ENCODE measurements around the gene ADAMTS19.

Gene ADAMTS19

GRCh38 chr5:129474544-129474943, 14.4 kb downstream of the ADAMTS19 start:
- H3K27ac ChIP-seq: no peak overlapping the region
- TF ChIP-seq CTCF (IDR thresholded peaks at IDR 0.05) (no peak), ZFX (IDR thresholded peaks at IDR 0.05; ENCODE audit: borderline replicate concordance) (no peak)

- H3K27ac ChIP-seq: no peak overlapping the region
- TF ChIP-seq CTCF (IDR thresholded peaks at IDR 0.05) (no peak), ZFX (IDR thresholded peaks at IDR 0.05; ENCODE audit: borderline replicate concordance) (no peak)
Observed at GRCh38 chr5:129476751-129477150, 16.7 kb downstream of the ADAMTS19 start.

GRCh38 chr5:129477532-129477931, 17.4 kb downstream of the ADAMTS19 start:
- TF ChIP-seq ZFX (IDR thresholded peaks at IDR 0.05; ENCODE audit: borderline replicate concordance) (no peak), CTCF (IDR thresholded peaks at IDR 0.05) (no peak)
- H3K27ac ChIP-seq: no peak overlapping the region

DNA sequence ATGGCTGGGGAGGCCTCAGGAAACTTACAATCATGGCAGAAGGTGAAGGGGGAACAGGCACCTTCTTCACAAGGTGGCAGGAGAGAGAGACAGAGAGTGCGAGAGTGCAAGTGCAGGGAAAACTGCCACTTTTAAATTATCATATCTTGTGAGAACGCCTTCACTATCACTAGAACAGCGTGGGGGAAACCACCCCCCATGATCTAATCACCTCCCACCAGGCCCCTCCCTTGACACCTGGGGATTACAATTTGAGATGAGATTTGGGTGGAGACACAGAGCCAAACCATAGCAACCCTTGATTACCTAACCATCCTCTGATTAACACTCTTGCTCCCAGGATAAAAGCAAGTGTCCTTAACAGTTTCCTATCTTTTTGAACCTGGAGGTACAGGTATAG, 21.1 kb downstream of the ADAMTS19 start:
- no peak overlapping the region for H3K27ac ChIP-seq
- TF ChIP-seq ZFX (IDR thresholded peaks at IDR 0.05; ENCODE audit: borderline replicate concordance) (no peak), CTCF (IDR thresholded peaks at IDR 0.05) (no peak)

GRCh38 chr5:129496421-129496820, 36.3 kb downstream of the ADAMTS19 start:
- no peak overlapping the region for H3K27ac ChIP-seq
- TF ChIP-seq CTCF (IDR thresholded peaks at IDR 0.05): no peak
- no peak for TF ChIP-seq ZFX (IDR thresholded peaks at IDR 0.05; ENCODE audit: borderline replicate concordance)

DNA sequence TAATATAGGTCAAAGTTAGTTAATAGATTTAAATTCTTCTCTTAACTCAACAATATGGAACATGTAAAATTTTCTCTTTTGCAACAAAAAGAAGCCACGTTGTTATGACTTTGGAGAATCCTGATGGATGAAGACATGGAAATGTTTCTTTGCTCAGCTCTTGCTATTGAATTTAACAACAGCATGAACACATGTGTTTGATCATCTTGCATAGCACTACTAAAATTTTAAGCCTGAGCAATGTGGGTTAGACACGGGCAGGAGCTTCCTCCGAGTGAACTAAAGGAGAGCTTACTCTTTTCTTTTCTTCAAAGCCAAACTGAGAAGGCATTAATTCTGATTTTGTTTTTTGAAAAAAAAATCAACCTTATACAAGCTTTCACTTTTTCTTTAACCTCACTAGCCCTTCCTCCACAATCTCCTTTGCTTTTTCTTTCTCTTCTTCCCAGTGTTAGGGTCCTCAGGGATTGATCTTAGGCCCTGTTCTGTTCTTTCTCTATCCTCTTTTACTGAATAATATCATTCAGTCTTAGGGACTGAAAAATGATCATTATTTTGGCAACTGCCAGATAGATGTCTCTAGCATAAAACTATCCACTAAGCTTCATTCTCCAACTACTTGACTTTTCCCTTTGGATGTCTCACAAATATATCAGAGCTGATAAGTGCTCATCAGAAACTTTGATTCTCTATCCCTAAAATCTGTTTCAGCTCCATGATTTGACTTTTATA, 36.9 kb downstream of the ADAMTS19 start:
- no peak for TF ChIP-seq ZFX (IDR thresholded peaks at IDR 0.05; ENCODE audit: borderline replicate concordance)
- TF ChIP-seq CTCF (IDR thresholded peaks at IDR 0.05): no peak
- no peak overlapping the region for H3K27ac ChIP-seq

DNA sequence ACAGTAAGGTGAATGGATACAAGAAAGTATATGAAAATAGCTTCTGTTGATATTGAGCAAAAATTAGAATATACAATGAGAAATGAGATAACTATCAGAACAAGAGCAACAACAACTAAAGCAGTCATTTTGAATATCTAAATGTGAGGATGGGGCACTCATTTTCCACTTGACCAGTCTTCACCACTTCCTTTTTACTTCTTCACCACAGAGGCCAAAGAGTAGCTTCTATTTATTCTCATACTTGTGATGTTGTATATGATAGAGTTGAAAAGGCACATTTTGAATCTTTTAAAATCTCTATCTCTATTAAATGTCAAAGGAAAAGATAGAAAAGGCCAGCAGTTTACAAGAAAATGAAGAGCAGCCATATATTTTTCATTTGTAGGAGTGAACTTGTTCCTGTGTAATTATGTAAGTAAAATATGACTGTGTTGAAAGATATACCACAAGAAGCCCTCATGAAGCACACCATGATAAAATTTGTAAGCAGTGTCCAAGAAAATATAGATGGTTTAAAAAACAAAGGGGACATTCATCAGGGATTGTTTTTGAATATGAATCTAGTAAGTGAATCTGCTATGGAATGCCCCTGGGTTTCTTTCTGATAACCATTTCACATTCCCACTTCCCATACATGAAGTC, 39.2 kb downstream of the ADAMTS19 start:
- no peak overlapping the region for H3K27ac ChIP-seq
- TF ChIP-seq ZFX (IDR thresholded peaks at IDR 0.05; ENCODE audit: borderline replicate concordance): no peak
- TF ChIP-seq CTCF (IDR thresholded peaks at IDR 0.05): no peak

Data from 22Rv1 (cell line).